Thyroid gland (tissue), 4 donors: ENCODE measurements around the gene CCSER1.

Source experiments
- CTCF ChIP-seq, 6 experiments: fragments of 200-600 bp in 3 of 6; fragments of 450-650 bp in 3 of 6; sonication (generic) in 3 of 6; IDR thresholded peaks; one replicate each; pipeline ENCODE4 v1.5.1; 2016 to 2019; ENCODE audit warnings: antibody characterized with exemption in 6 of 6, mild to moderate bottlenecking in 2 of 6, inconsistent platforms in 1 of 6, moderate library complexity in 1 of 6
- POLR2A ChIP-seq, 2 donors: fragments of 450-650 bp; IDR thresholded peaks; one replicate each; pipeline ENCODE4 v1.6.1; 2017; ENCODE audit warnings: antibody characterized with exemption in 2 of 2, mild to moderate bottlenecking in 2 of 2, moderate library complexity in 1 of 2

GRCh38 chr4:90602726-90603125, 475.5 kb downstream of the CCSER1 start:
- no peak for TF ChIP-seq CTCF (IDR thresholded peaks at IDR 0.05)
- no peak for TF ChIP-seq POLR2A (IDR thresholded peaks at IDR 0.05)
